HepG2 (cell line): ENCODE results near the gene DIAPH3. TPM values are rescaled to one million over a fixed set of nuclear protein-coding genes. Genes with fewer than 3 reads are reported as not detected.

Source experiments
- EED ChIP-seq: sonication (generic); formaldehyde crosslinking; IDR thresholded peaks from 2 replicates; pipeline ENCODE4 v1.5.0; 2020; ENCODE audit warnings: mild to moderate bottlenecking, missing genetic modification reagents
- HMGXB3 ChIP-seq: sonication (generic); formaldehyde crosslinking; IDR thresholded peaks from 2 replicates; pipeline ENCODE4 v1.4.0; 2020; ENCODE audit warnings: missing genetic modification reagents, borderline replicate concordance
- HMGXB4 ChIP-seq, 2 experiments: sonication (generic) in 1 of 2; formaldehyde crosslinking in 1 of 2; IDR thresholded peaks; 2 replicates each; pipeline versions ENCODE4 v1.4.0 to v1.6.1; 2018 to 2020; ENCODE audit warnings: missing genetic modification reagents in 2 of 2, borderline replicate concordance in 1 of 2, low read depth in 1 of 2, mild to moderate bottlenecking in 1 of 2, missing biosample characterization in 1 of 2
- HNF1A ChIP-seq, 2 experiments: sonication (generic) in 1 of 2; formaldehyde crosslinking in 1 of 2; IDR thresholded peaks; 2 replicates each; pipeline versions ENCODE4 v1.4.0 to v1.6.1; 2016 to 2020; ENCODE audit warnings: borderline replicate concordance in 1 of 2, low read depth in 1 of 2, mild to moderate bottlenecking in 1 of 2, missing genetic modification reagents in 1 of 2
- HOXA9 ChIP-seq: sonication (generic); formaldehyde crosslinking; IDR thresholded peaks from 2 replicates; pipeline ENCODE4 v1.8.1; 2022; ENCODE audit warnings: missing genetic modification reagents, mild to moderate bottlenecking, moderate library complexity, borderline replicate concordance
- IKZF5 ChIP-seq: IDR thresholded peaks from 2 replicates; pipeline ENCODE4 v1.6.1; 2018; ENCODE audit warnings: missing genetic modification reagents, mild to moderate bottlenecking, missing compliant biosample characterization
- MXI1 ChIP-seq: IDR thresholded peaks from 3 replicates; pipeline ENCODE4 v1.6.1; 2012; ENCODE audit warnings: low read depth, low read length, inconsistent platforms, borderline replicate concordance
- PHB2 ChIP-seq: fragments of 450-650 bp; IDR thresholded peaks from 2 replicates; pipeline ENCODE4 v1.6.1; 2018; ENCODE audit not compliant: partially characterized antibody
- RBFOX2 ChIP-seq: fragments of 200-400 bp; formaldehyde crosslinking; IDR thresholded peaks from 2 replicates; pipeline ENCODE4 v1.6.1; 2017; ENCODE audit warnings: low read depth, mild to moderate bottlenecking, low read length
- ZFY ChIP-seq: sonication (generic); formaldehyde crosslinking; IDR thresholded peaks from 2 replicates; pipeline ENCODE4 v1.4.0; 2020; ENCODE audit warnings: missing genetic modification reagents
- ZNF512B ChIP-seq: sonication (generic); formaldehyde crosslinking; IDR thresholded peaks from 2 replicates; pipeline ENCODE4 v1.5.1; 2020; ENCODE audit warnings: missing genetic modification reagents, mild to moderate bottlenecking, borderline replicate concordance
- ZNF530 ChIP-seq: sonication (generic); formaldehyde crosslinking; IDR thresholded peaks from 2 replicates; pipeline ENCODE4 v1.5.0; 2020; ENCODE audit warnings: low read depth, mild to moderate bottlenecking, missing genetic modification reagents
- polyA plus RNA-seq, 8 experiments: library from polyadenylated mRNA; depleted of rRNA in 3 of 8; stranded (reverse) in 7 of 8; unstranded in 1 of 8; fragments of >200 nt; fragmentation: Illumina TruSeq in 4 of 8; extraction: Trizol in 4 of 8; gene quantifications; 2 replicates each; pipeline versions ENCODE4 v1.2.1 to v1.2.3, GENCODE V29; 2011 to 2016; ENCODE audit warnings: low read depth in 4 of 8, missing spikeins in 1 of 8, mixed read lengths in 1 of 8; ENCODE audit not compliant: insufficient read depth in 1 of 8
- total RNA-seq, 5 experiments: library from RNA; depleted of rRNA; stranded (reverse); fragments of >200 nt; fragmentation: Illumina TruSeq; extraction: Trizol; gene quantifications; 2 replicates each; pipeline ENCODE4 v1.2.3, GENCODE V29; 2016; ENCODE audit warnings: low read depth in 1 of 5

DIAPH3 gene
- total and polyA plus RNA-seq, 2 of the 13 experiments (the other 11 are each of a cell fraction or from before 2014, with no cell fraction given) = 4.0 to 9.3 TPM

- TF ChIP-seq ZNF512B (CRISPR knock-in tag) (no peak), RBFOX2 (peak; percentile 80), HOXA9 (peak; percentile 85), IKZF5 (CRISPR knock-in tag) (peak; percentile 81), ZNF530 (CRISPR knock-in tag) (no peak), HNF1A (IDR thresholded peaks at IDR 0.05; ENCODE audit: low read depth) (no peak), HNF1A (CRISPR knock-in tag; IDR thresholded peaks at IDR 0.05; ENCODE audit: borderline replicate concordance) (peak; percentile 18; the same call in 1 of the 2 replicates), MXI1 (peak; percentile 79; the same call in 1 of the 3 replicates), ZFY (CRISPR knock-in tag) (peak; percentile 93), HMGXB3 (CRISPR knock-in tag) (peak; percentile 52; the same call in 1 of the 2 replicates), HMGXB4 (CRISPR knock-in tag; IDR thresholded peaks at IDR 0.05; ENCODE audit: borderline replicate concordance in 1 of 2, low read depth in 1 of 2) (peak; percentile 35 to 66; a peak in 2 of 4 replicates), EED (CRISPR knock-in tag) (no peak), PHB2 (no peak)
These were observed at the start of gene DIAPH3 (continued) for GRCh38 chr13:60163478-60164233.
